NCI-H524 treated with DMSO at 0.1 percent for 48 hours (cell line): ENCODE results near the gene SLC4A2.

Experiments
- DNase-seq: peaks from one replicate; lab custom pipeline; 2025; lab: John Stamatoyannopoulos, UW

The SLC4A2 gene

DNA sequence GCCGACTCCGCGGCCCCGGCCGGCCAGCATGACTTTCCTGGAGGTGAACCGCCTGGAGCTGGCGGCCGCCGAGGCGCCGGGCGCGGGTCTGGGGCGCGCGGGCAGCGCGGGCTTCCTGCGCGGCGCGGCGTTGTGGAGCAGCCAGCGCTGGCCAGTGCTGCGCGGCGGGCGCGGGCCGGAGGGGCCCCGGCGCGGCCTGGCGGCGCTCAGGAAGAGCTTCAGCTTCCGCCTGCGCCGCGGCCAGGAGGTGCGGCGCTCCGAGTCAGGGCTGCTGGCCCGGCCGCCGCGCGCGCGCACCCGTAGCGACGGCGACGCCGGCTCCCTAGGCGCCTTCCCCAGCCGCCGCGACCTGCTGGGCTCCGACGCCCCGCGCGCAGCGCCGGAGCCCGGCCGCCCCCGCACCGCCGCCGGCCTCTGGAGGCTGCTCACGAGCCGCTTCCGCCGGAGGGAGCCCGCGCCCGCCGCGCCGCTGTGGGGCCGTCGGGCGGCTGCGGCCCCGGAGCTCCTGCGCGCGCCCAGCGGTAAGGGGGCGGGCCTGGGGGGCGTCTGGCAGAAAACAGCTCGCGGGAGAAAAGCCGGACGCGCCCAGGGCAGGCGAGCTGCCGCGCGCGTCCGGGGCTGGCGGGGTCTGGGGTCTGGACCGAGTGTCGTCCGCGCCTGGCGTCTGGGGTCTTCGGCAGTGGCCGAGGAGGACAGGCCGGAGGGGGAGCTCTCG, 55.9 kb downstream of the SLC4A2 start:
- DNase-seq = no peak

- DNase-seq = no peak
These were observed 56.5 kb downstream of the SLC4A2 start for GRCh38 chr7:151115836-151116418.

GRCh38 chr7:151116603-151117440, 57.4 kb downstream of the SLC4A2 start:
- DNase-seq = no peak

- DNase-seq = no peak
These were observed 58.2 kb downstream of the SLC4A2 start for GRCh38 chr7:151117565-151117964.

DNA sequence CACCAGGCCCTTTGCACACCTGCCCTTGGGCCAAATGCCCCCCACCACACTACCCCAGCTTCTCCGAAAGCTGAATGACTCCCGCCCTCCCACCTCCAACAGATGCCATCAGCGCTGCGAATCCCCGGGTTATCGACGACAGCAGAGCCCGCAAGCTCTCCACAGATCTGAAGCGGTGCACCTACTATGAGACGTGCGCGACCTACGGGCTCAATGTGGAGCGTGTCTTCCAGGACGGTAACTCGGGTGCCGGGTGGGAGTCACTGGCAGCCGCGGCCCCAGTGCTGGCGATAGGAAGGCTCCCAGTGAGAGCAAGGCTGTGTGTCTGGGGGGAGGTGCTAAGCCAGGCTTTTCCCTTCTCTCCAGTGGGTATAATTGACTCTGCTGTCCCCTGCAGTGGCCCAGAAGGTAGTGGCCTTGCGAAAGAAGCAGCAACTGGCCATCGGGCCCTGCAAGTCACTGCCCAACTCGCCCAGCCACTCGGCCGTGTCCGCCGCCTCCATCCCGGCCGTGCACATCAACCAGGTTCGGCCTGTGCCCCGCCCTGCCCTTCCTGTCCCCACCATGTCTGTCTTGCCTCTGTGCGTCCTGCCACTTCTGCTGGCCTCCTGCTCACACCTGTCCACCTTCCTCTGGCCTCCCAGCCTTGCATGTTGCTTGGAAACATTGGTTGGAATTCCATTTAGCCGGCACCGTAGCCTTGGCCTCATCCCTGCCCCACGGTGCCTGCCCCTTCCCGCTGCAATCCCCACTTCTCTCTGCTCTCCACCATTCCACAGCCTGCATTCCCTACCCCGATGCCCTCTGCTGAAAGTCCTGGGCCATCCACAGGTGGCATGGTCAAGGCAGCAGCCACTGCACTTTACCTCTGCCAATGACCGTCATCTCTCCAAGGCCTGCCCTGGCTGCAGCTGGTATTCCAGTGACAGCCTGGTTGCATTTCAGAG, 59.0 kb downstream of the SLC4A2 start:
- DNase-seq = no peak

GRCh38 chr7:151119055-151119415, 59.6 kb downstream of the SLC4A2 start:
- DNase-seq = no peak

DNA sequence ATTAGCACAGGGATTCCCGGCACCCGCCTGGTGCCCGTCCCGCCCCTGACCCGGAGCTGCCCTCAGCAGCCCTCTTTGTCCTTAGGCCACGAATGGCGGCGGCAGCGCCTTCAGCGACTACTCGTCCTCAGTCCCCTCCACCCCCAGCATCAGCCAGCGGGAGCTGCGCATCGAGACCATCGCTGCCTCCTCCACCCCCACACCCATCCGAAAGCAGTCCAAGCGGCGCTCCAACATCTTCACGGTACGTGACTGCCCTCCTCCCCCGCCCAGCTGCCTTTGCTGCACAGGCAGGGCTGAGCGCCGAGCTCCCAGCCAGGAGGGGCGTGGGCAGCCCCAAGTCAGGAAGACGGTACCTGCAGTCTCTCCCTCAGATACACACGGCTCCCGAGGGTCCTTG, 60.5 kb downstream of the SLC4A2 start:
- no peak for DNase-seq

- no peak for DNase-seq
These were observed 61.5 kb downstream of the SLC4A2 start for GRCh38 chr7:151120896-151121295.

GRCh38 chr7:151121380-151122170, 62.2 kb downstream of the SLC4A2 start:
- DNase-seq = no peak

GRCh38 chr7:151122276-151122675, 62.9 kb downstream of the SLC4A2 start:
- DNase-seq = no peak

GRCh38 chr7:151122796-151123157, 63.4 kb downstream of the SLC4A2 start:
- no peak for DNase-seq

DNA sequence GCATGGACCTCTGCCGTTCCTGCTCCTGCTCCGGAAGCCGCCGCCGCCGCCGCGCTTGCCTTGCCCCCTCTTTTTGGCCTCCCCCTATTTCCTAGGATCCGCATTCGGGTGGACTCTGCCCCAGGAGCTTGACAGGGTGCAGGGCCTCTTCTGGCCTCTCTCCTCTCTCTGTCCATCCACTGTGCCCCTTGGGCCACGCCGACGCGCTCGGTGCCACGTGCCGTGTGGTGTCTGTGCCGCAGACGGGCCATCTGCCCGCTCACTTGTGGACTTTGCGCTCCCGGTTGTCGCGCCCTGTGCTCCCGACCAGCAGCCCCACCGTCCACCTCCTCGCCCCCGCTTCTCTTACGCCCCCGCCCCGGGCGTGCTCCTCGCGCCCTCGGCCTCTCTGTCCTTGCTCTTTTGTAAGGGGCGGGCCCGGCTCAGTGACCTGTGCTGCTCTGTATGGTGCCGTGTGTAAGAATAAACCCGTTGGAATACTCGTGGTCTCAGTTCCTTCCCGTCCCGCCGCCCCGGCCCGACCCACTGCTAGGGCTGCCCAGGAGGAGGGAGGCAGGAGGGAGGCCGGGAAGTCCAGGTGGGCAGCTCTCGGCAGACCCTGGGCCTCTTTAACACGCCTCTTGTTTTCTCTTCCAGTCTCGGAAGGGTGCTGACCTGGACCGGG, 63.9 kb downstream of the SLC4A2 start:
- DNase-seq = no peak

- peak; percentile 30 for DNase-seq
These were observed 64.6 kb downstream of the SLC4A2 start for GRCh38 chr7:151123822-151124464.

DNA sequence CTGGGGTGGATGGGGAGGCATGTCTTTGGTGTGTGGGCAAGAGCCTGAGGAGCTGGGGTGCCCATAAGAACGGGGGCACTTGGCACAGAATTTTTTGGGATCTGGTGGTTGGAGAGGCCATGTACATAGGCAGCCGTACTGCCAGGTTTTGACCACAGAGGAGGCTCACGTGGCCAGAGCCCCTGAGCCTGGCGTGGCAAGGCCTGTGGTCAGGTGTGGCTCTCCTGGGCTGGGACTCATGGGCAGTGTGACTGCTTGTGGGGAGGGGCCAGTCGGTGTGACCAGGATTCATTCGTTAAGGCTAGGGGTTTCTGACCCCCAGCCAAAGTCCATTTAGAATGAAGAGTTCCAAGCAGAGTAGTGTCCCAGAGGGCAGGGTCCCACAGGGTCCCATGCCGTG, 65.1 kb downstream of the SLC4A2 start:
- DNase-seq = no peak

DNA sequence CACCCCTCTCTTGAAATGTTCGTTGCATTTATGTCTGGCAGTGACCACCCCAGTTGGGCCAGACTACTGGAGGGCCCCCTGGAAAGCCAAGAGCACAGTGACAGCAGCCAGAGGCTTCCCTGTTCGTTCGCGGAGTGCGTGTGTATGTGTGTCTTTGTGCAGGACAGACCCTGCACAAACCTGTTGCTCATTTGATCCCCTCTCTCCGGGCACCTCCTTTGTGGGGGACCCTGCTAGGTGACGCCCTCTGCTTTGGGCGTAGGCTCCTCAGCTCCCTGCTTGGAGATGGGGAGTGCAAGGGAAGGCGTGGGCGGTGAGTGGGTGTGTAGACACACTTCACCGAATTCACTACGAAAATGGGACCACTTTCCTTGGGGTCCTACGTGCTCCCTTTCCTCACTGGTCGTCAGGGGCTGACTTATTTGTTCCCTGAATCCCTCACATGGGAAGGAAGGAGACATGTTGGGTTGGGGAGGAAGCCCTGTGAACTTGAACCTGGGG, 65.6 kb downstream of the SLC4A2 start:
- DNase-seq = no peak

DNA sequence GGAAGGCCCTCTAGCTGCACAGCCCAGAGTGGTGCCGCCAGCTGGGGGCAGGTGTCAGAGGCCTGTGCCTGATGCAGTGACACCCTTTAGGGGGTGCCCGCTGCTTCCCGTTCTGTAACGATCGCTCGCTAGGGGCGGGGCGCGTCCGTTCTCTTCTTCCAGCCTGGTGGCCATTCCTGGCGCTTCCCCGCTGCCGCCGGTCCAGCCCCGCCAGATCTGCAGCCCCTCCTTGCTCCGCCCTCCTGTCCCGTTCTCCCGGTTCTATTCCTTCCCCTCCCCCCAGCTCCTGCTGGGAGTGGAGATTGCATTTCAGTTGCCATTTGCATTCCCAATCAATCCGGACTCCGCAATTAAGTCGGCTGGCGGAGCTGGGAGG, 66.1 kb downstream of the SLC4A2 start:
- no peak for DNase-seq

- no peak for DNase-seq
These were observed 66.6 kb downstream of the SLC4A2 start for GRCh38 chr7:151125846-151126481.
